ENCODE data around the gene RCBTB1. TPM values are rescaled to one million over a fixed set of nuclear protein-coding genes. Genes with fewer than 3 reads are reported as not detected.
"Not testable (repeated sequence)": the region's sequence is repeated elsewhere in the genome, so short reads cannot be mapped to it uniquely, and the experiment has no call there.

Gene RCBTB1
- total RNA-seq, 2 donors from 2014 or later: 20.2 to 23.0 TPM

- no peak overlapping the region for H3K4me3 Mint-ChIP-seq
- no peaks in the 10 kb centered on the region for H3K27me3 Mint-ChIP-seq
- peaks cover 42% of the 10 kb centered on the region for H3K4me1 Mint-ChIP-seq
- DNase-seq (no peak), ATAC-seq (no peak)
- peaks cover 9% of the 10 kb centered on the region for H3K36me3 Mint-ChIP-seq (ENCODE audit: low read depth)
- H3K9me3 ChIP-seq (ENCODE audit: control insufficient read depth, low read length, poor library complexity, severe bottlenecking): no peaks in the 10 kb centered on the region
- H3K27ac Mint-ChIP-seq: no peak overlapping the region
These were observed 82.4 kb downstream of the RCBTB1 start for GRCh38 chr13:49502954-49503353.

GRCh38 chr13:49499889-49500660, 85.3 kb downstream of the RCBTB1 start:
- no peak for DNase-seq
- peaks cover 57% of the 10 kb centered on the region for H3K4me1 Mint-ChIP-seq
- H3K4me3 Mint-ChIP-seq: peak overlapping the region; percentile 43
- no peak for ATAC-seq
- no peaks in the 10 kb centered on the region for H3K27me3 Mint-ChIP-seq
- H3K27ac Mint-ChIP-seq: peak overlapping the region; percentile 93
- peaks cover 6% of the 10 kb centered on the region for H3K36me3 Mint-ChIP-seq (ENCODE audit: low read depth)
- H3K9me3 ChIP-seq (ENCODE audit: control insufficient read depth, low read length, poor library complexity, severe bottlenecking): no peaks in the 10 kb centered on the region

- H3K4me3 Mint-ChIP-seq: peak overlapping the region; percentile 31
- H3K36me3 Mint-ChIP-seq (ENCODE audit: low read depth): peaks cover 4% of the 10 kb centered on the region
- no peaks in the 10 kb centered on the region for H3K9me3 ChIP-seq (ENCODE audit: control insufficient read depth, low read length, poor library complexity, severe bottlenecking)
- peaks cover 60% of the 10 kb centered on the region for H3K4me1 Mint-ChIP-seq
- ATAC-seq (no peak), DNase-seq (no peak)
- H3K27ac Mint-ChIP-seq: peak overlapping the region; percentile 93
- no peaks in the 10 kb centered on the region for H3K27me3 Mint-ChIP-seq
These were observed 87.2 kb downstream of the RCBTB1 start for GRCh38 chr13:49498206-49498605.

GRCh38 chr13:49497272-49497671, 88.1 kb downstream of the RCBTB1 start:
- ATAC-seq (no peak), DNase-seq (no peak)
- peaks cover 56% of the 10 kb centered on the region for H3K4me1 Mint-ChIP-seq

GRCh38 chr13:49496837-49497236, 88.5 kb downstream of the RCBTB1 start:
- not testable (repeated sequence) for H3K27me3 Mint-ChIP-seq; H3K9me3 ChIP-seq (ENCODE audit: control insufficient read depth, low read length, poor library complexity, severe bottlenecking); H3K36me3 Mint-ChIP-seq (ENCODE audit: low read depth)
- ATAC-seq (peak; percentile 38), DNase-seq (peak in 2 of 3 donors; percentile 8 to 28)
- Mint-ChIP-seq H3K4me3 (peak overlapping the region; percentile 90), H3K27ac (peak overlapping the region; percentile 93), H3K4me1 (peaks cover 56% of the 10 kb centered on the region)

More at GRCh38 chr13:49497272-49497671, 88.1 kb downstream of the RCBTB1 start:
- Mint-ChIP-seq H3K27me3 (no peaks in the 10 kb centered on the region), H3K27ac (peak overlapping the region; percentile 93), H3K4me3 (peak overlapping the region; percentile 90), H3K36me3 (ENCODE audit: low read depth) (peaks cover 2% of the 10 kb centered on the region)
- no peaks in the 10 kb centered on the region for H3K9me3 ChIP-seq (ENCODE audit: control insufficient read depth, low read length, poor library complexity, severe bottlenecking)

- Mint-ChIP-seq H3K27ac (peak within 1 kb of the TSS; percentile 93), H3K36me3 (ENCODE audit: low read depth) (peaks cover 2% of the 10 kb centered on the region), H3K4me1 (peaks cover 56% of the 10 kb centered on the region), H3K27me3 (no peaks in the 10 kb centered on the region), H3K4me3 (peak within 1 kb of the TSS; percentile 95)
- ATAC-seq (peak; percentile 86), DNase-seq (peak; percentile 71 to 81 (median 77))
- no peaks in the 10 kb centered on the region for H3K9me3 ChIP-seq (ENCODE audit: control insufficient read depth, low read length, poor library complexity, severe bottlenecking)
These were observed 89.3 kb downstream of the RCBTB1 start, which contains the start of gene PHF11 for GRCh38 chr13:49495783-49496762. TSS of gene PHF11 (plus strand) at chr13:49495953. CDS start at chr13:49496002, 49 bp downstream.

- no peak for DNase-seq
These were observed 90.7 kb downstream of the RCBTB1 start for GRCh38 chr13:49494645-49495044.

GRCh38 chr13:49488563-49488962, 96.8 kb downstream of the RCBTB1 start:
- Mint-ChIP-seq H3K4me3 (no peak overlapping the region), H3K4me1 (peaks cover 2% of the 10 kb centered on the region), H3K36me3 (ENCODE audit: low read depth) (peaks cover 6% of the 10 kb centered on the region), H3K27me3 (no peaks in the 10 kb centered on the region), H3K27ac (no peak overlapping the region)
- no peaks in the 10 kb centered on the region for H3K9me3 ChIP-seq (ENCODE audit: control insufficient read depth, low read length, poor library complexity, severe bottlenecking)
- ATAC-seq: no peak
- DNase-seq: no peak

More at GRCh38 chr13:49494645-49495044, 90.7 kb downstream of the RCBTB1 start:
- H3K4me1 Mint-ChIP-seq: peaks cover 45% of the 10 kb centered on the region
- no peaks in the 10 kb centered on the region for H3K27me3 Mint-ChIP-seq
- H3K4me3 Mint-ChIP-seq: peak overlapping the region; percentile 95
- H3K9me3 ChIP-seq (ENCODE audit: control insufficient read depth, low read length, poor library complexity, severe bottlenecking): no peaks in the 10 kb centered on the region
- ATAC-seq: no peak
- peak overlapping the region; percentile 93 for H3K27ac Mint-ChIP-seq
- no peaks in the 10 kb centered on the region for H3K36me3 Mint-ChIP-seq (ENCODE audit: low read depth)

Other genes starting within 250 kb of the RCBTB1 start
- 1 to 10 TPM; 3.4 to 5.9 TPM for gene CAB39L, start 141.5 kb downstream of the RCBTB1 start, total RNA-seq
- 10 to 100 TPM; 15.9 to 17.9 TPM for gene SETDB2, start 141.3 kb downstream of the RCBTB1 start, total RNA-seq
- gene PHF11, start 89.6 kb downstream of the RCBTB1 start, total RNA-seq: 100 to 1,000 TPM; 104 to 119 TPM
- gene ARL11, start 42.9 kb upstream of the RCBTB1 start, total RNA-seq: under 1 TPM in 1 of 2 donors, not detected in 1; 0.22 TPM
- gene EBPL, start 105.9 kb upstream of the RCBTB1 start, total RNA-seq: 10 to 100 TPM; 11.8 to 17.1 TPM
- gene KPNA3, start 207.1 kb upstream of the RCBTB1 start, total RNA-seq: 10 to 100 TPM; 19.1 to 25.1 TPM